Gastroesophageal sphincter (tissue), 4 donors: ENCODE results near the gene UPF1. TPM values are rescaled to one million over a fixed set of nuclear protein-coding genes. Genes with fewer than 3 reads are reported as not detected.

Source experiments
- ATAC-seq: fragments of 150-250 bp; one replicate; pipeline ENCODE4 v1.9.1; 2016; ENCODE audit warnings: mild to moderate bottlenecking, moderate library complexity
- H3K27ac ChIP-seq, 4 donors: fragments of 200-600 bp; sonication (generic) in 3 of 4; 1 replicate in 3 of 4; 2 replicates in 1 of 4; pipeline ENCODE4 v1.5.1; 2016 to 2019
- H3K27me3 ChIP-seq: fragments of 200-600 bp; sonication (generic); one replicate; pipeline ENCODE4 v1.5.1; 2019
- H3K36me3 ChIP-seq, 2 donors: fragments of 200-600 bp; sonication (generic); one replicate each; pipeline ENCODE4 v1.5.1; 2019; ENCODE audit warnings: control low read depth in 1 of 2
- H3K4me1 ChIP-seq, 3 donors: fragments of 200-600 bp; sonication (generic); 1 replicate in 2 of 3; 2 replicates in 1 of 3; pipeline ENCODE4 v1.5.1; 2016 to 2019; ENCODE audit warnings: control low read depth in 2 of 3
- H3K4me3 ChIP-seq, 2 donors: fragments of 200-600 bp; sonication (generic); one replicate each; pipeline ENCODE4 v1.5.1; 2019; ENCODE audit warnings: mild to moderate bottlenecking in 1 of 2, moderate library complexity in 1 of 2
- H3K9me3 ChIP-seq, 3 donors: fragments of 200-600 bp; sonication (generic); one replicate each; pipeline ENCODE4 v1.5.1; 2017 to 2019; ENCODE audit warnings: control low read depth in 2 of 3
- EP300 ChIP-seq: sonication (generic); formaldehyde crosslinking; IDR thresholded peaks from one replicate; pipeline ENCODE4 v1.6.1; 2017; ENCODE audit warnings: antibody characterized with exemption, mild to moderate bottlenecking
- POLR2A ChIP-seq, 2 donors: fragments of 450-650 bp; IDR thresholded peaks; one replicate each; pipeline ENCODE4 v1.6.1; 2017; ENCODE audit warnings: antibody characterized with exemption in 2 of 2, mild to moderate bottlenecking in 2 of 2, moderate library complexity in 1 of 2
- POLR2AphosphoS5 ChIP-seq: sonication (generic); formaldehyde crosslinking; IDR thresholded peaks from one replicate; pipeline ENCODE4 v1.6.1; 2017; ENCODE audit warnings: antibody characterized with exemption
- WGBS, 2 donors: methylation state at CpG; one replicate each; pipeline ENCODE4 v1.1.5; 2018; ENCODE audit warnings: low coverage in 1 of 2; 5-methylcytosine and 5-hydroxymethylcytosine counted together
- total RNA-seq, 4 donors: library from RNA; depleted of rRNA; stranded (reverse); fragments of >200 nt; gene quantifications; one replicate each; pipeline ENCODE4 v1.1.0, GENCODE V29; 2016
- TF ChIP-seq, protein P1 (sequence below), 4 experiments: fragments of 200-600 bp in 2 of 4; fragments of 450-650 bp in 2 of 4; sonication (generic) in 1 of 4; IDR thresholded peaks; one replicate each; pipeline ENCODE4 v1.5.1; 2017 to 2019; ENCODE audit warnings: antibody characterized with exemption in 4 of 4, mild to moderate bottlenecking in 2 of 4, moderate library complexity in 2 of 4

Gene UPF1
- total RNA-seq, 4 donors from 2014 or later: 53.6 to 92.2 (median 59.9) TPM

DNA sequence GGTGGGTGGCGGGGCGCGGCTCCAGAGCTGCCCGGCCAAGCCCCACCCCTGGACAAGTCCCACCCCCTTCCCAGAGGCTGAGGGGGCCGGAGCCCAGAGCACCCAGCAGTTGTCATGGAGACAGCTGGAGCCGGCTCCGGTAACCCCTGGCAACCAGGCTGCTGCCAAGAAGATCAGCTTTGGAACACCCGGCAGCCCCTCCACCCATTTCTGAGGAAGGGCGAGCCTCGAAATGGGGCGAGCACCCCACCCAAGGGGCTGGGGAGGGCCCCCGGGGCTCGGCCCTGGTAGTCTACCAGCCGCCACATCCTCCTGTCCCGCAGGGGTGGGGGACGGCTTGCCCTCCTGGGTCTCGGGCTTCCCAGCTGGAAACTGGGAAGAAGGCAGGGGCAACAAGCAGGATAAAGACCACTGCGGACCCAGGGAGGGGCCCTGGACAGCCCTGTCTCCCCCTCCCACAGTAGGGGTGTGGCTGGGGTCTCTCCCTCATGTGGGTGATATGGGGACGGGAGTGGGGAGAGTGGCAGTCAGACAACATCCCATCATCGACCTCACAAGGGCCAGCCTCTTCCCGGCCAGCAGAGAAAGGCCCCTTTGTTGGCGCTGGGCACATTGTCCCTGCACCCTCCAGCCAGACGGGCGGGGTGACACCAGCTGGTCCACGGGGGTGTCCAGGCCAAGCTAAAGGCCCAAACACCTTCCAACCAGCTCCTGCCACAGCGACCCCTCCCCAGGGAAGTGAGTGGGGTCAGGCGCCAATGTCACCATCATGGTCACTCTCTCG is 62.7 kb downstream of the UPF1 start:
- Histone ChIP-seq H3K27ac (peak overlapping the region in 3 of 4 donors; percentile 37 to 55 (median 50)), H3K36me3 (peaks cover 0 to 12% of the 10 kb centered on the region in 2 donors)
- TF ChIP-seq POLR2A (IDR thresholded peaks at IDR 0.05): no peak
- TF ChIP-seq, protein P1, sequence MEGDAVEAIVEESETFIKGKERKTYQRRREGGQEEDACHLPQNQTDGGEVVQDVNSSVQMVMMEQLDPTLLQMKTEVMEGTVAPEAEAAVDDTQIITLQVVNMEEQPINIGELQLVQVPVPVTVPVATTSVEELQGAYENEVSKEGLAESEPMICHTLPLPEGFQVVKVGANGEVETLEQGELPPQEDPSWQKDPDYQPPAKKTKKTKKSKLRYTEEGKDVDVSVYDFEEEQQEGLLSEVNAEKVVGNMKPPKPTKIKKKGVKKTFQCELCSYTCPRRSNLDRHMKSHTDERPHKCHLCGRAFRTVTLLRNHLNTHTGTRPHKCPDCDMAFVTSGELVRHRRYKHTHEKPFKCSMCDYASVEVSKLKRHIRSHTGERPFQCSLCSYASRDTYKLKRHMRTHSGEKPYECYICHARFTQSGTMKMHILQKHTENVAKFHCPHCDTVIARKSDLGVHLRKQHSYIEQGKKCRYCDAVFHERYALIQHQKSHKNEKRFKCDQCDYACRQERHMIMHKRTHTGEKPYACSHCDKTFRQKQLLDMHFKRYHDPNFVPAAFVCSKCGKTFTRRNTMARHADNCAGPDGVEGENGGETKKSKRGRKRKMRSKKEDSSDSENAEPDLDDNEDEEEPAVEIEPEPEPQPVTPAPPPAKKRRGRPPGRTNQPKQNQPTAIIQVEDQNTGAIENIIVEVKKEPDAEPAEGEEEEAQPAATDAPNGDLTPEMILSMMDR (IDR thresholded peaks at IDR 0.05): no peak

DNA sequence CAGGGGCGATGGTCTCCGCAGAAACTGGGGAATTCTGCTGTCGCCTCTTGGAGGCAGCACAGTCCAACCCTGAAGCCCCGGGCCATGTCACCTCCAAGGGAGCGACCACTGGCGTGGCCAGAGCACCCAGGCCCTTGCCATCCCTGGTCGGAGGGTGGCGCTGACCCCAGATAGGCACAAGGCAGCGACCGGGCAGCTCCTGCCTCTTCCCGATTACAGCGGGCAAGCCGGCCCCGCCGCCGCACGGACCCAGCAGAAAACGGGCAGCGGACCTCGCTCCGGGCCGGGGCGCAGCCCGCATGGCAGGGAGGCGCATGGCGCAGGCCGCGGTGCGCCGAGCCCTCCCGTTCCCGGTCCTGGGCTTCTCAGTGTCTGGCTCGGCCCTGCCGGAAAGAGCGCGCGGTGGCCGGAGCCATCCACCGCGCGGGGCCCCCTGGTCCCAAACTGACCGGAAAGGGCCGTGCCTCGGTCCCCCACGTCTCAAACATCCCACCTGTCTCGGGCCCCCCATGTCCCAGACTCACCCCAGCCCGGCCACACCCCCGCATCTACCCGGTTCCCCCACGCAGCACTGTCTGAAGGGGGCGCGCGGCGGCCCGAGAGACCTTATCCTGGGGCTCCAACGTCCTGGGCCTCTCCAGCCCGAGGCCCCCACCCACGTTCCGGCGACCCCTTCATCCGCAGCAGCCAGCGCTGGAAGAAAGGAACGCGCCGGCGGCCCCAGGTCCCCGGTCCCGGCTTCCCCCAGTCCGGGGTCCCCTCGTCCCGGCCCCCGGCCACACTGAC is 63.5 kb downstream of the UPF1 start:
- WGBS, 2 donors: no CpG with 5 or more reads among the region's 72 CpGs
- no peaks in the 10 kb centered on the region for H3K9me3 ChIP-seq

More for the DNA sequence above, 62.7 kb downstream of the UPF1 start:
- Histone ChIP-seq H3K9me3 (no peaks in the 10 kb centered on the region), H3K4me1 (peaks cover 0 to 30% (median 14%) of the 10 kb centered on the region in 3 donors), H3K4me3 (peak overlapping the region in 1 of 2 donors; percentile 52), H3K27me3 (peaks cover 50% of the 10 kb centered on the region)
- 10% methylated on average over 2 of the region's 28 CpGs; no CpG with 5 or more reads in 1 of the 2 donors for WGBS, 2 donors
- no peak for ATAC-seq

DNA sequence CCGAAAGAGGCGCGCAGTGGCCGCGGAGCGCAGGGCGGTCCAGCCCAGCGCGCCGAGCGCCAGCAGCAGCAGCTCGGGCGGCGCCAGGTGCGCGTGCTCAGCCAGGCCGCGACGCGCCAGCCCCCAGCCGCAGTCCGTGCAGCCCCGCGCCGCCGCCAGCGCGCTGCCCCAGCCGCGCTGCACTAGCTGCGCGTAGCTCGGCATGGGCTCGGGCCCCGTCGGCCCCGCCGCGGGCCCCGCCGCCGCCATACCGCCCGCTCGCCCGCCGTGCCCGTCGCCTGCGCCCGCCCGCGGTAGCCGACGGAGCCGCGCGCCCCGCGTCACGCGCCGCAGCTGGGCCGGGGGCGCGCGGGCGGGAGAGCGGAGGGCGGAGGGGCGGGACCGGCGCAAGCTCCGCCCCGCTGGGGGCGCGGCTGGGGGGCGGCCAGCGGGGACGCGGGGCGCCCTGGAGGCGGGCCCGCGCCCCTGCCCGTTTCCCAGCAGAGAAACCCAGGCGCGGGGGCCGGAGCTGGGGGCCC is 64.1 kb downstream of the UPF1 start, which contains the start of gene CERS1:
CERS1 (minus strand) TSS at position 335 of the 518 bp plus-strand sequence; CDS start at position 249, 86 bp downstream.
- Histone ChIP-seq H3K4me1 (peaks cover 0 to 30% (median 14%) of the 10 kb centered on the region in 3 donors), H3K27ac (peak within 1 kb of the TSS in 3 of 4 donors; percentile 2 to 55 (median 50)), H3K27me3 (peaks cover 50% of the 10 kb centered on the region), H3K36me3 (peaks cover 0 to 27% of the 10 kb centered on the region in 2 donors), H3K4me3 (peak within 1 kb of the TSS; percentile 4 to 52), H3K9me3 (no peaks in the 10 kb centered on the region)
- 0% methylated on average over 1 of the region's 89 CpGs; no CpG with 5 or more reads in 1 of the 2 donors for WGBS, 2 donors
- ATAC-seq: no peak
- TF ChIP-seq POLR2AphosphoS5 (no peak), POLR2A (IDR thresholded peaks at IDR 0.05) (no peak), EP300 (no peak)
- TF ChIP-seq, protein P1 (IDR thresholded peaks at IDR 0.05): no peak

More for the DNA sequence above, 63.5 kb downstream of the UPF1 start:
- TF ChIP-seq, protein P1 (IDR thresholded peaks at IDR 0.05): peak in 3 of 4 experiments; percentile 13 to 37 (median 14)
- no peak for TF ChIP-seq POLR2AphosphoS5
- Histone ChIP-seq H3K36me3 (peaks cover 0 to 20% of the 10 kb centered on the region in 2 donors), H3K4me3 (peak overlapping the region; percentile 4 to 52), H3K4me1 (peaks cover 0 to 30% (median 14%) of the 10 kb centered on the region in 3 donors), H3K27ac (peak overlapping the region in 3 of 4 donors; percentile 2 to 55 (median 50)), H3K27me3 (peaks cover 50% of the 10 kb centered on the region)
- ATAC-seq: peak; percentile 26

DNA sequence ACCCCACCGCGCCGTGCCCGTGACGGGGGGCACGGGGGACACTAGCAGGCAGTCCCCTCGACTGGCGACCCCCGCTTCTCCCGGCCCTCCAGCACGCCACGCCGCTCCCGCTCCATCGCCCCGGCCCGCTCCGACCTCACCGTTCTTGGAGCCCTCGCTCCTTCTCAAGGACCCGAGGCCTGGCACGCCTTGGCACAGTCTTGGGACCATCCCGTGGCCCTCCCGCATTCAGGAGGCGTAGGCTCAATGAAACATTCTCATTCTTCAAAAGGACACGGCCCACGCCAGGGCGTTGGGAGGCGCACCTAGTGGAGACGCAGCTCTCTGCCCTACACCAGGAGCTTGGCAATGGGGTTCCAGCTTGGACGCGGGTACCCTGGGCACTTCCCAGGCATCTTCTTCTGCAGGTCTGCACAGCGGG is 64.7 kb downstream of the UPF1 start:
- H3K4me1 ChIP-seq: peaks cover 0 to 30% (median 14%) of the 10 kb centered on the region in 3 donors
- peaks cover 0 to 32% of the 10 kb centered on the region in 2 donors for H3K36me3 ChIP-seq
- WGBS, 2 donors: 13% methylated on average over 3 of the region's 33 CpGs; no CpG with 5 or more reads in 1 of the 2 donors
- peak overlapping the region in 1 of 2 donors; percentile 52 for H3K4me3 ChIP-seq
- no peak for TF ChIP-seq POLR2AphosphoS5
- TF ChIP-seq, protein P1 (IDR thresholded peaks at IDR 0.05): no peak
- no peak for TF ChIP-seq EP300
- no peak for TF ChIP-seq POLR2A (IDR thresholded peaks at IDR 0.05)
- H3K27ac ChIP-seq: no peak overlapping the region
- H3K27me3 ChIP-seq: peaks cover 50% of the 10 kb centered on the region
- no peak for ATAC-seq
- no peaks in the 10 kb centered on the region for H3K9me3 ChIP-seq
